HepG2 (cell line): Measurements from ENCODE around the gene CYSRT1. TPM values are rescaled to one million over a fixed set of nuclear protein-coding genes. Genes with fewer than 3 reads are reported as not detected.

Experiments
- ATF7 ChIP-seq, 2 experiments: fragments of 450-650 bp in 1 of 2; sonication (generic) in 1 of 2; formaldehyde crosslinking in 1 of 2; IDR thresholded peaks; 2 replicates each; pipeline versions ENCODE4 v1.4.0 to v1.6.1; 2016 to 2020; ENCODE audit warnings: antibody characterized with exemption in 1 of 2, mild to moderate bottlenecking in 1 of 2, missing genetic modification reagents in 1 of 2
- CERS6 ChIP-seq: sonication (generic); formaldehyde crosslinking; IDR thresholded peaks from 2 replicates; pipeline ENCODE4 v1.5.0; 2020; ENCODE audit warnings: missing genetic modification reagents
- E2F1 ChIP-seq: sonication (generic); formaldehyde crosslinking; IDR thresholded peaks from 2 replicates; pipeline ENCODE4 v1.5.0; 2020; ENCODE audit warnings: missing genetic modification reagents
- EZH2 ChIP-seq: conservative IDR thresholded peaks from 2 replicates; pipeline ENCODE4 v1.6.1; 2012; ENCODE audit warnings: mild to moderate bottlenecking, low read depth, low read length, moderate library complexity
- FOXA3 ChIP-seq: IDR thresholded peaks from 2 replicates; pipeline ENCODE4 v1.6.1; 2016; ENCODE audit warnings: missing genetic modification reagents, missing compliant biosample characterization
- HBP1 ChIP-seq: IDR thresholded peaks from 2 replicates; pipeline ENCODE4 v1.6.1; 2016; ENCODE audit warnings: low read depth, control low read depth
- JUN ChIP-seq: sonication (generic); formaldehyde crosslinking; IDR thresholded peaks from 2 replicates; pipeline ENCODE4 v1.4.0; 2020; ENCODE audit warnings: mild to moderate bottlenecking, missing genetic modification reagents
- MED13 ChIP-seq: sonication (generic); formaldehyde crosslinking; IDR thresholded peaks from 2 replicates; pipeline ENCODE4 v1.5.0; 2020; ENCODE audit warnings: missing genetic modification reagents
- MEIS1 ChIP-seq: sonication (generic); formaldehyde crosslinking; IDR thresholded peaks from 2 replicates; pipeline ENCODE4 v1.9.0; 2021; ENCODE audit warnings: mild to moderate bottlenecking, missing genetic modification reagents, moderate library complexity, borderline replicate concordance
- MLX ChIP-seq: IDR thresholded peaks from 2 replicates; pipeline ENCODE4 v1.6.1; 2016
- SP4 ChIP-seq: sonication (generic); formaldehyde crosslinking; IDR thresholded peaks from 2 replicates; pipeline ENCODE4 v1.8.1; 2023; ENCODE audit warnings: mild to moderate bottlenecking, missing genetic modification reagents
- YEATS4 ChIP-seq: sonication (generic); formaldehyde crosslinking; IDR thresholded peaks from 2 replicates; pipeline ENCODE4 v1.4.0; 2020; ENCODE audit warnings: missing genetic modification reagents, borderline replicate concordance
- ZNF225 ChIP-seq: sonication (generic); formaldehyde crosslinking; IDR thresholded peaks from 2 replicates; pipeline ENCODE4 v1.4.0; 2020; ENCODE audit warnings: mild to moderate bottlenecking, missing genetic modification reagents
- ZNF629 ChIP-seq: sonication (generic); formaldehyde crosslinking; conservative IDR thresholded peaks from 2 replicates; pipeline ENCODE4 v1.5.0; 2020; ENCODE audit warnings: missing genetic modification reagents
- ZNF749 ChIP-seq: sonication (generic); formaldehyde crosslinking; IDR thresholded peaks from 2 replicates; pipeline ENCODE4 v1.8.0; 2022; ENCODE audit warnings: mild to moderate bottlenecking, missing genetic modification reagents, moderate library complexity, borderline replicate concordance
- polyA plus RNA-seq, 8 experiments: library from polyadenylated mRNA; depleted of rRNA in 3 of 8; stranded (reverse) in 7 of 8; unstranded in 1 of 8; fragments of >200 nt; fragmentation: Illumina TruSeq in 4 of 8; extraction: Trizol in 4 of 8; gene quantifications; 2 replicates each; pipeline versions ENCODE4 v1.2.1 to v1.2.3, GENCODE V29; 2011 to 2016; ENCODE audit warnings: low read depth in 4 of 8, missing spikeins in 1 of 8, mixed read lengths in 1 of 8; ENCODE audit not compliant: insufficient read depth in 1 of 8
- total RNA-seq, 5 experiments: library from RNA; depleted of rRNA; stranded (reverse); fragments of >200 nt; fragmentation: Illumina TruSeq; extraction: Trizol; gene quantifications; 2 replicates each; pipeline ENCODE4 v1.2.3, GENCODE V29; 2016; ENCODE audit warnings: low read depth in 1 of 5
- TF ChIP-seq, protein P1 (sequence below), 2 experiments: IDR thresholded peaks; 2 replicates each; pipeline ENCODE4 v1.6.1; 2011 to 2012; ENCODE audit warnings: low read length in 2 of 2, borderline replicate concordance in 1 of 2, low read depth in 1 of 2, mild to moderate bottlenecking in 1 of 2, moderate library complexity in 1 of 2
- TF ChIP-seq, protein P2 (sequence below): sonication (generic); formaldehyde crosslinking; IDR thresholded peaks from 2 replicates; pipeline ENCODE4 v1.5.0; 2020; ENCODE audit warnings: mild to moderate bottlenecking, low read depth, missing genetic modification reagents, borderline replicate concordance
- TF ChIP-seq, protein P3 (sequence below): sonication (generic); formaldehyde crosslinking; IDR thresholded peaks from 2 replicates; pipeline ENCODE4 v1.5.1; 2020; ENCODE audit warnings: mild to moderate bottlenecking, missing genetic modification reagents, borderline replicate concordance

Gene CYSRT1
- total and polyA plus RNA-seq, 2 of the 13 experiments (the other 11 are each of a cell fraction or from before 2014, with no cell fraction given): 1.5 to 2.1 TPM

- 0 out of 2 replicates have a peak, but pooled peaks have one; percentile 7 for TF ChIP-seq YEATS4 (CRISPR knock-in tag)
- TF ChIP-seq, protein P1, sequence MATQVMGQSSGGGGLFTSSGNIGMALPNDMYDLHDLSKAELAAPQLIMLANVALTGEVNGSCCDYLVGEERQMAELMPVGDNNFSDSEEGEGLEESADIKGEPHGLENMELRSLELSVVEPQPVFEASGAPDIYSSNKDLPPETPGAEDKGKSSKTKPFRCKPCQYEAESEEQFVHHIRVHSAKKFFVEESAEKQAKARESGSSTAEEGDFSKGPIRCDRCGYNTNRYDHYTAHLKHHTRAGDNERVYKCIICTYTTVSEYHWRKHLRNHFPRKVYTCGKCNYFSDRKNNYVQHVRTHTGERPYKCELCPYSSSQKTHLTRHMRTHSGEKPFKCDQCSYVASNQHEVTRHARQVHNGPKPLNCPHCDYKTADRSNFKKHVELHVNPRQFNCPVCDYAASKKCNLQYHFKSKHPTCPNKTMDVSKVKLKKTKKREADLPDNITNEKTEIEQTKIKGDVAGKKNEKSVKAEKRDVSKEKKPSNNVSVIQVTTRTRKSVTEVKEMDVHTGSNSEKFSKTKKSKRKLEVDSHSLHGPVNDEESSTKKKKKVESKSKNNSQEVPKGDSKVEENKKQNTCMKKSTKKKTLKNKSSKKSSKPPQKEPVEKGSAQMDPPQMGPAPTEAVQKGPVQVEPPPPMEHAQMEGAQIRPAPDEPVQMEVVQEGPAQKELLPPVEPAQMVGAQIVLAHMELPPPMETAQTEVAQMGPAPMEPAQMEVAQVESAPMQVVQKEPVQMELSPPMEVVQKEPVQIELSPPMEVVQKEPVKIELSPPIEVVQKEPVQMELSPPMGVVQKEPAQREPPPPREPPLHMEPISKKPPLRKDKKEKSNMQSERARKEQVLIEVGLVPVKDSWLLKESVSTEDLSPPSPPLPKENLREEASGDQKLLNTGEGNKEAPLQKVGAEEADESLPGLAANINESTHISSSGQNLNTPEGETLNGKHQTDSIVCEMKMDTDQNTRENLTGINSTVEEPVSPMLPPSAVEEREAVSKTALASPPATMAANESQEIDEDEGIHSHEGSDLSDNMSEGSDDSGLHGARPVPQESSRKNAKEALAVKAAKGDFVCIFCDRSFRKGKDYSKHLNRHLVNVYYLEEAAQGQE (IDR thresholded peaks at IDR 0.05; ENCODE audit: borderline replicate concordance in 1 of 2, low read depth in 1 of 2, low read length in 2 of 2): peak in 1 of 2 experiments; percentile 77; a peak in 1 of 4 replicates
- peak; percentile 58; the same call in 1 of the 2 replicates for TF ChIP-seq E2F1 (CRISPR knock-in tag)
- TF ChIP-seq ZNF629: 0 out of 2 replicates have a peak, but pooled peaks have one; percentile 31
- no peak for TF ChIP-seq MEIS1 (CRISPR knock-in tag)
- peak; percentile 50; the same call in 1 of the 2 replicates for TF ChIP-seq FOXA3 (CRISPR knock-in tag)
- TF ChIP-seq MLX: peak; percentile 26; the same call in 1 of the 2 replicates
- no peak for TF ChIP-seq EZH2
- no peak for TF ChIP-seq ZNF225 (CRISPR knock-in tag)
- peak; percentile 79; the same call in 1 of the 2 replicates for TF ChIP-seq MED13
- 0 out of 2 replicates have a peak, but pooled peaks have one; percentile 72 for TF ChIP-seq HBP1 (CRISPR knock-in tag)
- TF ChIP-seq SP4 (CRISPR knock-in tag): peak; percentile 83
- TF ChIP-seq, protein P2, sequence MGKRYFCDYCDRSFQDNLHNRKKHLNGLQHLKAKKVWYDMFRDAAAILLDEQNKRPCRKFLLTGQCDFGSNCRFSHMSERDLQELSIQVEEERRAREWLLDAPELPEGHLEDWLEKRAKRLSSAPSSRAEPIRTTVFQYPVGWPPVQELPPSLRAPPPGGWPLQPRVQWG (CRISPR knock-in tag): no peak
- TF ChIP-seq CERS6 (CRISPR knock-in tag): 0 out of 2 replicates have a peak, but pooled peaks have one; percentile 65
- peak; percentile 66; the same call in 1 of the 2 replicates for TF ChIP-seq ZNF749 (CRISPR knock-in tag)
- no peak for TF ChIP-seq ATF7 (IDR thresholded peaks at IDR 0.05)
- TF ChIP-seq ATF7 (CRISPR knock-in tag; IDR thresholded peaks at IDR 0.05): no peak
- TF ChIP-seq JUN: no peak
- TF ChIP-seq, protein P3, sequence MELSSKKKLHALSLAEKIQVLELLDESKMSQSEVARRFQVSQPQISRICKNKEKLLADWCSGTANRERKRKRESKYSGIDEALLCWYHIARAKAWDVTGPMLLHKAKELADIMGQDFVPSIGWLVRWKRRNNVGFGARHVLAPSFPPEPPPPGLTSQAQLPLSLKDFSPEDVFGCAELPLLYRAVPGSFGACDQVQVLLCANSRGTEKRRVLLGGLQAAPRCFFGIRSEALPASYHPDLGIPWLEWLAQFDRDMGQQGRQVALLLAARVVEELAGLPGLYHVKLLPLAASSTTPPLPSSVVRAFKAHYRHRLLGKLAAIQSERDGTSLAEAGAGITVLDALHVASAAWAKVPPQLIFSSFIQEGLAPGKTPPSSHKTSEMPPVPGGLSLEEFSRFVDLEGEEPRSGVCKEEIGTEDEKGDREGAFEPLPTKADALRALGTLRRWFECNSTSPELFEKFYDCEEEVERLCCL (CRISPR knock-in tag): no peak; the same call in 1 of the 2 replicates
These were observed 16.0 kb downstream of the CYSRT1 start, which contains the start of gene TUBB4B (continued) for GRCh38 chr9:137240841-137241489.
